Trophoblast cell (in vitro differentiated cells and primary cell): ENCODE results near the gene TPI1.

ENCODE experiments used
- DNase-seq, 2 donors: peaks; one replicate each; pipeline ENCODE4 v3.0.0-alpha.2; 2016
- H2AFZ ChIP-seq: 2 replicates; pipeline ENCODE4 v1.6.1; 2013; ENCODE audit warnings: low read length, moderate library complexity, mild to moderate bottlenecking; ENCODE audit not compliant: insufficient read depth, poor library complexity
- H2AK5ac ChIP-seq: 2 replicates; pipeline ENCODE4 v1.6.1; 2013; ENCODE audit warnings: mild to moderate bottlenecking, low read length
- H2BK120ac ChIP-seq: 2 replicates; pipeline ENCODE4 v1.6.1; 2013; ENCODE audit warnings: low read length, mild to moderate bottlenecking, moderate library complexity; ENCODE audit not compliant: insufficient read depth, poor library complexity
- H2BK12ac ChIP-seq: 2 replicates; pipeline ENCODE4 v1.6.1; 2013; ENCODE audit warnings: mild to moderate bottlenecking, low read length, moderate library complexity
- H2BK5ac ChIP-seq: 2 replicates; pipeline ENCODE4 v1.6.1; 2013; ENCODE audit warnings: low read length, low read depth, moderate library complexity, mild to moderate bottlenecking; ENCODE audit not compliant: poor library complexity
- H3K14ac ChIP-seq: 2 replicates; pipeline ENCODE4 v1.6.1; 2013; ENCODE audit warnings: mild to moderate bottlenecking, low read length
- H3K18ac ChIP-seq: 2 replicates; pipeline ENCODE4 v1.6.1; 2013; ENCODE audit warnings: mild to moderate bottlenecking, low read length
- H3K23ac ChIP-seq: 2 replicates; pipeline ENCODE4 v1.6.1; 2013; ENCODE audit warnings: low read length
- H3K27ac ChIP-seq: 2 replicates; pipeline ENCODE4 v1.5.1; 2013; ENCODE audit warnings: low read depth, mild to moderate bottlenecking, inconsistent platforms, low read length, moderate library complexity
- H3K27me3 ChIP-seq: 2 replicates; pipeline ENCODE4 v1.6.1; 2013; ENCODE audit warnings: inconsistent platforms, mild to moderate bottlenecking, low read length, moderate library complexity; ENCODE audit not compliant: insufficient read depth
- H3K36me3 ChIP-seq, 2 experiments: 1 replicate in 1 of 2; 2 replicates in 1 of 2; pipeline ENCODE4 v1.6.1; 2013; ENCODE audit warnings: low read length in 2 of 2, mild to moderate bottlenecking in 2 of 2, moderate library complexity in 1 of 2; ENCODE audit not compliant: insufficient read depth in 2 of 2, control insufficient read depth in 1 of 2
- H3K4ac ChIP-seq: 2 replicates; pipeline ENCODE4 v1.6.1; 2013; ENCODE audit warnings: low read depth, mild to moderate bottlenecking, low read length, moderate library complexity
- H3K4me1 ChIP-seq, 2 experiments: 1 replicate in 1 of 2; 2 replicates in 1 of 2; pipeline ENCODE4 v1.6.1; 2013; ENCODE audit warnings: low read length in 2 of 2, mild to moderate bottlenecking in 2 of 2, moderate library complexity in 1 of 2; ENCODE audit not compliant: insufficient read depth in 2 of 2, control insufficient read depth in 1 of 2
- H3K4me2 ChIP-seq: 2 replicates; pipeline ENCODE4 v1.6.1; 2013; ENCODE audit warnings: inconsistent platforms, mild to moderate bottlenecking, low read length, moderate library complexity
- H3K4me3 ChIP-seq: 2 replicates; pipeline ENCODE4 v1.5.1; 2013; ENCODE audit warnings: mild to moderate bottlenecking, low read depth, low read length, inconsistent platforms
- H3K79me1 ChIP-seq: one replicate; pipeline ENCODE4 v1.6.1; 2013; ENCODE audit warnings: low read length
- H3K79me2 ChIP-seq: 2 replicates; pipeline ENCODE4 v1.6.1; 2013; ENCODE audit warnings: low read length, mild to moderate bottlenecking; ENCODE audit not compliant: control insufficient read depth, insufficient read depth, poor library complexity
- H3K9ac ChIP-seq: 2 replicates; pipeline ENCODE4 v1.6.1; 2013; ENCODE audit warnings: mild to moderate bottlenecking, low read length
- H3K9me3 ChIP-seq: 2 replicates; pipeline ENCODE4 v1.6.1; 2013; ENCODE audit warnings: low read depth, mild to moderate bottlenecking, control low read depth, inconsistent platforms, low read length; ENCODE audit not compliant: insufficient read depth
- H4K12ac ChIP-seq: 2 replicates; pipeline ENCODE4 v1.6.1; 2013; ENCODE audit warnings: low read depth, mild to moderate bottlenecking, low read length, moderate library complexity
- H4K8ac ChIP-seq: 2 replicates; pipeline ENCODE4 v1.6.1; 2013; ENCODE audit warnings: low read depth, mild to moderate bottlenecking, low read length, moderate library complexity
- H4K91ac ChIP-seq: one replicate; pipeline ENCODE4 v1.6.1; 2013; ENCODE audit warnings: low read depth, mild to moderate bottlenecking, low read length, moderate library complexity
- WGBS: extraction: QIAGEN DNeasy Blood & Tissue Kit; methylation state at CpG from one replicate; pipeline ENCODE4 v1.1.7; 2013; ENCODE audit warnings: missing lambda C conversion rate; ENCODE audit not compliant: insufficient read length, insufficient coverage; ENCODE audit errors: extremely low coverage; 5-methylcytosine and 5-hydroxymethylcytosine counted together

TPI1 gene

GRCh38 chr12:6843118-6843902 is 24.0 kb upstream of the TPI1 start:
- Histone ChIP-seq H4K91ac (no peak overlapping the region), H2BK12ac (no peak overlapping the region), H4K12ac (no peak overlapping the region), H3K18ac (no peak overlapping the region), H3K36me3 (peaks cover 37 to 51% of the 10 kb centered on the region in 2 experiments), H3K4me1 (no peaks in the 10 kb centered on the region), H3K27ac (no peak overlapping the region), H3K79me1 (no peaks in the 10 kb centered on the region), H3K9me3 (no peaks in the 10 kb centered on the region), H3K4ac (no peak overlapping the region), H2BK5ac (no peak overlapping the region), H3K23ac (no peak overlapping the region), H2AFZ (no peak overlapping the region), H4K8ac (no peak overlapping the region), H2BK120ac (no peak overlapping the region), H3K4me3 (no peak overlapping the region), H3K27me3 (no peaks in the 10 kb centered on the region), H3K4me2 (no peak overlapping the region), H3K79me2 (no peaks in the 10 kb centered on the region), H3K14ac (no peak overlapping the region), H2AK5ac (no peak overlapping the region), H3K9ac (no peak overlapping the region)
- DNase-seq: peak in 1 of 2 donors; percentile 10
- WGBS: no CpG with 5 or more reads among the region's 16 CpGs

- H3K14ac ChIP-seq: no peak overlapping the region
- H4K12ac ChIP-seq: no peak overlapping the region
- H3K4ac ChIP-seq: no peak overlapping the region
- H3K79me2 ChIP-seq: no peaks in the 10 kb centered on the region
- no peak overlapping the region for H3K23ac ChIP-seq
- H2BK12ac ChIP-seq: no peak overlapping the region
- H3K27me3 ChIP-seq: no peaks in the 10 kb centered on the region
- no peak for DNase-seq
- no peak overlapping the region for H2BK5ac ChIP-seq
- no peak overlapping the region for H3K9ac ChIP-seq
- H2BK120ac ChIP-seq: no peak overlapping the region
- H3K79me1 ChIP-seq: no peaks in the 10 kb centered on the region
- H3K4me3 ChIP-seq: no peak overlapping the region
- H4K8ac ChIP-seq: no peak overlapping the region
- H3K4me1 ChIP-seq: peaks cover 4 to 5% of the 10 kb centered on the region in 2 experiments
- H3K4me2 ChIP-seq: no peak overlapping the region
- H2AK5ac ChIP-seq: no peak overlapping the region
- no peaks in the 10 kb centered on the region for H3K9me3 ChIP-seq
- H4K91ac ChIP-seq: no peak overlapping the region
- H2AFZ ChIP-seq: no peak overlapping the region
- no peak overlapping the region for H3K27ac ChIP-seq
- no peak overlapping the region for H3K18ac ChIP-seq
- no CpG with 5 or more reads among the region's 17 CpGs for WGBS
- H3K36me3 ChIP-seq: peaks cover 26 to 49% of the 10 kb centered on the region in 2 experiments
These were observed 21.9 kb upstream of the TPI1 start for GRCh38 chr12:6845395-6845794.

GRCh38 chr12:6846316-6846869 is 20.9 kb upstream of the TPI1 start:
- Histone ChIP-seq H3K36me3 (peaks cover 26 to 49% of the 10 kb centered on the region in 2 experiments), H3K23ac (no peak overlapping the region), H2BK5ac (no peak overlapping the region), H3K79me2 (no peaks in the 10 kb centered on the region), H3K79me1 (no peaks in the 10 kb centered on the region), H2AFZ (no peak overlapping the region), H3K4me1 (peaks cover 9 to 10% of the 10 kb centered on the region in 2 experiments), H4K8ac (no peak overlapping the region), H3K4me3 (no peak overlapping the region), H3K9ac (no peak overlapping the region), H2BK12ac (no peak overlapping the region), H3K18ac (no peak overlapping the region), H3K4me2 (no peak overlapping the region), H3K27me3 (no peaks in the 10 kb centered on the region), H3K9me3 (no peaks in the 10 kb centered on the region), H4K91ac (no peak overlapping the region), H3K14ac (no peak overlapping the region), H2AK5ac (no peak overlapping the region), H3K4ac (no peak overlapping the region), H4K12ac (no peak overlapping the region), H3K27ac (no peak overlapping the region), H2BK120ac (no peak overlapping the region)
- no CpG with 5 or more reads among the region's 7 CpGs for WGBS
- no peak for DNase-seq

- Histone ChIP-seq H3K4ac (no peak overlapping the region), H4K8ac (no peak overlapping the region), H3K9ac (no peak overlapping the region), H2BK12ac (no peak overlapping the region), H2AFZ (no peak overlapping the region), H3K4me2 (no peak overlapping the region), H3K23ac (no peak overlapping the region), H2BK5ac (no peak overlapping the region), H3K9me3 (no peaks in the 10 kb centered on the region), H4K12ac (no peak overlapping the region), H3K79me2 (peaks cover 1% of the 10 kb centered on the region), H3K36me3 (peaks cover 26 to 49% of the 10 kb centered on the region in 2 experiments), H2BK120ac (no peak overlapping the region), H4K91ac (no peak overlapping the region), H3K4me1 (peaks cover 9 to 10% of the 10 kb centered on the region in 2 experiments), H3K27ac (no peak overlapping the region), H3K79me1 (peaks cover 3% of the 10 kb centered on the region), H3K14ac (no peak overlapping the region), H3K18ac (no peak overlapping the region), H2AK5ac (no peak overlapping the region), H3K4me3 (no peak overlapping the region), H3K27me3 (no peaks in the 10 kb centered on the region)
- no peak for DNase-seq
- WGBS: no CpG with 5 or more reads among the region's 2 CpGs
These were observed 19.7 kb upstream of the TPI1 start for GRCh38 chr12:6847676-6848075.
